ENCODE results near the gene TCERG1L. TPM values are rescaled to one million over a fixed set of nuclear protein-coding genes. Genes with fewer than 3 reads are reported as not detected.

TCERG1L gene
- total RNA-seq, 1 experiment from 2014 or later, result 0.27 TPM

GRCh38 chr10:131058799-131059198 is 252.7 kb downstream of the TCERG1L start:
- DNase-seq (ENCODE audit: extremely low read depth, low read depth), result no peak

GRCh38 chr10:131056781-131057180 is 254.7 kb downstream of the TCERG1L start:
- DNase-seq (ENCODE audit: extremely low read depth, low read depth), result no peak

- no peak for DNase-seq (ENCODE audit: extremely low read depth, low read depth)
Observed at GRCh38 chr10:131056091-131056579, 255.4 kb downstream of the TCERG1L start.

DNA sequence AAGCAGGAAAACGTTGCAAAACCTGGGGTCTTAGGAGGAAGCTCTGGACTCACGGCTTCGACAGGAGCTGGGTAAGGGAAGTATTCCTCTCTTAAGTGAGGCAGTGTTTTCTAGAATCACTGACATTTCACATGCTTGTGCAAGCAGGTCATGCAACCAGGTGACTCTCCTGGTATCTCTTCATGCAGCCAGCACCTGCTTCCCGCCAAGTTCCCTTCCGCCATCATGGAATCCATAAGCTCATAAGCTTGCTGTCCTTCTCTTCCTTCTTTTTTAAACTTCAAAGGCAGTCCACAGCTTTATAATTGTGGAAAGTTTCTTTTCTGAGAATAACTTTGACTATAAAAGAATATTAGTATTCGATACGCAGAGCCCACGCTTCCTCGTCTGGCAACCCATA is 256.1 kb downstream of the TCERG1L start:
- DNase-seq (ENCODE audit: extremely low read depth, low read depth), result no peak

DNA sequence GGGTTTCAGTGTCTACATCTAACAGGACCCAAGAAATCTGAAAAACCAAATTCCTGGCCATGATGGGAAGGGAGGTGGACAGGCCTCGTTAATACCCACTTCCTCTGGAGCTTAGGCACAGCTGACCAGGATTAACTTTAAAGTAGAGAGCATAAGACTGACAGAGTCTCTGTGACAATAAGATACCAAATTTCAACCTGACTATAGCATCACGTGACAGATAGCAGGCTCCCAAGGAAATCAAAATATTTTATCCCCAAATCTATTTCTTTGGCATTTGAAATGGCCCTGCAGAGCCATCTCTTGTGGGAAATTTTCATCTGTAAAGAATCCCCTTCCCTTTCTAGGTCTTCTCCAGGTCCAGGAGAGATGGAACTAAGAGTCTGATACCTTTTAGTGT is 258.3 kb downstream of the TCERG1L start:
- DNase-seq (ENCODE audit: extremely low read depth, low read depth), result no peak

DNA sequence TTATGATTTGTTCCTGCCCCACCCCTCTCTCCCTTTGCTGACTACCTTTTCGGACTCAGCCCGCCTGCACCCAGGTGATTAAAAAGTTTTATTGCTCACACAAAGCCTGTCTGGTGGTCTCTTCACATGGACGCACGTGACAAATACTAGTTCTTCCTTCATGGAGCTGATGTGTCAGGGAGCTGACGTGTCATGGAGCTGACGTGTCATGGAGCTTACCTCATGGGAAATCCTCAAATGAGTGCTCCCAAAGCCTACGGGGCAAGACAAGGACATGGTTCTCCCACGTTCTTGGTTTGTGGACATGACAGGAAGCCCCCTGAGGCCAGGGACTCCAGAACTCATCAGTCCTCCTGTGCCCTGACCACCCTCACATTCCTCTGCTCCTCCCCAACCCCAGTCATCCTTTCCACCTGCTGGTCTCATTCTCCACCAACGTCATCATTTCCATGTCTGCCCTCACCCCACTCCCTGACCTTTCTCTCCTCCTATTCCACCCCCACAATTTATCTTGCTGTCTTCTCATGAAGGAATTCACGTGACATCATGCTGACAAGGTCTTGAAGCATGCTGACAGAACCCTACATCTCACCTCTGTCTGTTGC is 261.3 kb downstream of the TCERG1L start:
- DNase-seq (ENCODE audit: extremely low read depth, low read depth), result no peak

DNA sequence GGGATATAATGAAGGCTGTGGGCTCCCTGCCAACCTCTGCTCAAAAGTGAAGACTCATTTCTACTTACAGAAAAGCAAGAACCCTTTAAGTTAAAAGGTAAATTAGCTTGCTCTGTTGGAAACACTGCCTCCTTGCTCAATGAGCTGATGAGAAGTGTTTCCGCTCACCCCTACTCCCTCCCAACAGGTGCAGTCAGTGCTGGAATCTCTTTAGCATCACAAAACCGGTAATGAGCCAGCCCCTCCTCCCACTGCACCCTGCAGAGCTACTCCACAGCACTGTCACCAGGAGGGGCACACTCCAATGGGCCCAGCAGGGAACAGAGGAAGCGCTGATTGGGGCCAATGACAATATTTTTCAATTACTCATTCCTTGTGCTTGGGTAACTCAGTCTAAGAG is 262.5 kb downstream of the TCERG1L start:
- no peak for DNase-seq (ENCODE audit: extremely low read depth, low read depth)

- no peak for DNase-seq (ENCODE audit: extremely low read depth, low read depth)
Observed at GRCh38 chr10:131048606-131049005, 262.9 kb downstream of the TCERG1L start.

GRCh38 chr10:131047501-131047900 is 264.0 kb downstream of the TCERG1L start:
- no peak for DNase-seq (ENCODE audit: extremely low read depth, low read depth)

- DNase-seq (ENCODE audit: extremely low read depth, low read depth), result no peak
Observed at GRCh38 chr10:131046194-131046593, 265.3 kb downstream of the TCERG1L start.

GRCh38 chr10:131044379-131045111 is 267.0 kb downstream of the TCERG1L start:
- DNase-seq (ENCODE audit: extremely low read depth, low read depth), result no peak

- DNase-seq (ENCODE audit: extremely low read depth, low read depth), result no peak
Observed at GRCh38 chr10:131043039-131043691, 268.4 kb downstream of the TCERG1L start.
